HG03095 (cell line): ENCODE data around the gene PRR15L.
"Not testable (repeated sequence)": the region's sequence is repeated elsewhere in the genome, so short reads cannot be mapped to it uniquely, and the experiment has no call there.

Experiments used
- ATAC-seq: cut with Tn5 transposase; IDR thresholded peaks from one replicate; pipeline ENCODE4 v1.9.1; 2021; ENCODE audit warnings: moderate library complexity; ENCODE audit not compliant: unreplicated experiment

Gene PRR15L

GRCh38 chr17:47941246-47942095 is 16.2 kb downstream of the PRR15L start, which contains the start of gene PNPO:
Gene PNPO, plus strand, starts transcription at chr17:47941571. Its CDS starts 105 bp downstream, at chr17:47941676.
- peak; percentile 80 for ATAC-seq

- no peak for ATAC-seq
These were observed 19.7 kb downstream of the PRR15L start for GRCh38 chr17:47937941-47938340.

GRCh38 chr17:47935961-47936360 is 21.7 kb downstream of the PRR15L start:
- no peak for ATAC-seq

DNA sequence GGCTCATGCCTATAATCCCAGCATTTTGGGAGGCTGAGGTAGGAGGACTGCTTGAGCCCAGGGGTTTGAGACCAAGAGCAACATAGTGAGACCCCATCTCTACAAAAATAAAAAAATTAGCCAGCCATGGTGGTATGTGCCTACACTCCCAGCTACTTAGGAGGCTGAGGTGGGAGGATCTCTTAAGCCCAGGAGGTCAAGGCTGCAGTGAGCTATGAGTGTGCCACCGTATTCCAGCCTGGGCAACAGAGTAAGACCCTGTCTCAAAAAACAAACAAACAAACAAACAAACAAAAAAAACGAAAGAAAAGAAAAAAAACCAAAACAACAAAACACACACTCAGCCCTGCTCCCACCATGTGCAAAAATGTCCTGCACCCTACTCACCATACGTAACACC is 22.2 kb downstream of the PRR15L start:
- ATAC-seq, result not testable (repeated sequence)

- ATAC-seq, result no peak
These were observed 22.8 kb downstream of the PRR15L start for GRCh38 chr17:47934856-47935255.

DNA sequence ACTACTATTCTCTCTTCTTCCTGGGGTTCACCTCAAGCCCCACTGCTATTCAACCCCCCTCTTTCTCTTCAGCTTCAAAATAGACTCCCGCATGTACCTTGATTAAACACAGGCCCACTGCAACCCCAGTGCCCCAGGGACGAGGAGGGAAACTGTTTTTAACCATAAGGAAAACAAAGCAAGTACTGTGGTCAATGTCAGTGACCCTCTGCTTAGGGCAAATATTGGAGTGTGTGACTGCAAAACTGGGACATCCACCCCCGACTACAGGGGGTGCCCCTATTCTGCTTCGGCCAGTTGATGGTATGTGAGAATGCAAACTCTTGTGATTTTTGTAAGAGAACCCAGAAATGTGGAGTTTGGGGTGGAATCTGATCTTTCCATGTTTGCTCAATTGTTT is 25.8 kb downstream of the PRR15L start:
- no peak for ATAC-seq

DNA sequence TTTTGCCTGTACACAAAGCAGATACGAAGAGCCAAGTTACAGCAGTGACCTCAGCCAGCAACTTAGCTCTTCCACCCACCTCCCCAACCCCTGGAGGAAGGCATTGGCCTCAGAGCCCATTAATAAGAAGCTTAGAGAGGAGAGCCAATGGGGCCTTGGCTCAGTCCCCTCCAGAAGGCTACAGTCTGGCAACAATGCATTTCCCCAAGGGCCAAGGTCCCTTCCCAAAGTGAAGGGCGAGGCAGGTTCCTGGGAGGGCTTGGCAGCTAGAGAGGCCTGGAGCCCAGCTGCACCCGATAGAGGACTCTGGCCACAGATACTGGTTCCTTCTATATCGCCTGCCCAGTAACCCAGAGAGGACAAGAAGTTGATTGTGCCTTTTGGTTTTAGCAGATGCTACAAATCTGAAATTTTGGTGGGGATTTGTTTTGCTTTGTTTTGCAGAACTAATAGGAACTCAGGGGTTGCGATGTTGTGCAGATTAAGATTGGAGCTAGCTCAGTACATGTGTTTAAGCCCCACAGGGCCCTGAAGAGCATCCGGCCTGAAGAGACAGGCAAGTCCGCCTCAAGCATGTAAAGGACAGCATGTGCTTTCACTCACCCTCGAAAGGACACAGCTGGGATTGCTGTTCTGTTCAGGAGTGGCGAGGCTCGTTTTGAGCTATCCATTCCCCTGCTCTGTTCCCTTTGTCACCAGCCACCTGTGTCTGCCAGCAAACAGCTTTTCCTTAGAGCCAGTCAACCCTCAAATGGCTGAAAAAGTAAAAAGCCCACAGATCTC is 28.3 kb downstream of the PRR15L start:
- ATAC-seq, result no peak

- no peak for ATAC-seq
These were observed 29.3 kb downstream of the PRR15L start for GRCh38 chr17:47928415-47928814.

- ATAC-seq, result no peak
These were observed 29.8 kb downstream of the PRR15L start for GRCh38 chr17:47927821-47928400.

DNA sequence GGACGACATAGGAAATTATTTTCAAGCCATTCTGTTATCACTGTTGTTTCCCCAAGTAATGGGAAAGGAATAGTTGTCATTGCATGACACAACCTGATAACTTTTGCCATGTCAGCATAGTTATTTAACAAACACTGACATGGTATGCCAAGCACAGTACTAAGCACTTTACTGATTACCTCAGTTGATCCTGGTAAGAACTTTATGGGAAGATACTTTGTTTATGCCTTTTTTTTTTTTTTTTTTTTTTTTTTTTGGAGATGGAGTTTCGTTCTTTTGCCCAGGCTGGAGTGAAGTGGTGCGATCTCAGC is 32.0 kb downstream of the PRR15L start:
- no peak for ATAC-seq

- ATAC-seq, result no peak
These were observed 32.7 kb downstream of the PRR15L start for GRCh38 chr17:47924785-47925677.

GRCh38 chr17:47919889-47920288 is 37.8 kb downstream of the PRR15L start:
- not testable (repeated sequence) for ATAC-seq

DNA sequence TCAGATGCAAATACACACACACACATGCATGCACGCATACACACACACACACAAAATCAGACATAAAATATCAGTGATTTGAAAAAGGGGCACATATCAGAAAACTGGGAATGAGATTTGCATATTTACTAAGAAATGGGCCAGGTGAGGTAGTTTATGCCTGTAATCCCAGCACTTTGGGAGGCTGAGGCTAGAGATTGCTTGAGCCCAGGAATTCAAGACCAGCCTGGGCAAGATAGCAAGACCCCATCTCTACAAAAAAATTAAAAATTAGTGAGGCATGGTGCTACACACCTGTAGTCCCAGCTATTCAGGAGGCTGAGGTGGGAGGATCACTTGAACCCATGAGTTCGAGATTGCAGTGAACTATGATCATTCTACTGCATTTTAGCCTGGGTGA is 38.7 kb downstream of the PRR15L start:
- ATAC-seq, result no peak

DNA sequence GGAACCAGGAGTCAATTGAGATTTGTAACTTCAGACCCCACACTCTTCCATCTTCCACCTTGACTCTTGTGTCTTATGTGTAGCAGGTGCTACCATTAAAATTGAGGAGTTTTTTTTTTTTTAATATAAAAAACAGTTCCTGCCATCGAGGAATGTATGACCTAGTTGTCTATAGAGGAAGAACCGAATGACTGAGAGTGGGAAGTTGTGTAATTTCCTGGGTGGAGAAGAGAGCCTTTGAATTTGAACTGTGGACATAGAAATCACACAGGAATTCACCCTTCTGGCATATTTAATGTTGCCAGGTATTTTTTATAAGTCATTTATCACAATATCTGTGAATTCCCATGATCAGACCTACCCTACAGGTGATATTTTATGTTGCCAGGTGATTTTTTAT is 39.7 kb downstream of the PRR15L start:
- ATAC-seq, result no peak

DNA sequence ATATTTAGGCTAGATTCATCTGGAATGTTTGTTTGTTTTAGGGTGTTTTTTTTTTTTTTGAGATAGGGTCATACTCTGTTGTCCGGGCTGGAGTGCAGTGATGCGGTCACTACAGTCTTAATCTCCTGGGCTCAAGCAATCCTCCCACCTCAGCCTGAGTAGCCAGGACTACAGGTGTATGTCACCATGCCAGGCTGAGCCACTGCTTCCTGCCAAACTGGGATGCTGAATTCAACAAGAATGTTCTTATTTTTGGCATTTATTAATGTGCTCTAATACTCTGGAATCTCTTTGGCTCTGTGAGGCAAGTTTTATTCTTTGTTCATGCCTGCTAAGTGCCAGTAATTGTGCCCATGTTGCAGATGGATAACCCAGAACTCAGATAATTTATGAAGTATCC is 40.1 kb downstream of the PRR15L start:
- no peak for ATAC-seq

DNA sequence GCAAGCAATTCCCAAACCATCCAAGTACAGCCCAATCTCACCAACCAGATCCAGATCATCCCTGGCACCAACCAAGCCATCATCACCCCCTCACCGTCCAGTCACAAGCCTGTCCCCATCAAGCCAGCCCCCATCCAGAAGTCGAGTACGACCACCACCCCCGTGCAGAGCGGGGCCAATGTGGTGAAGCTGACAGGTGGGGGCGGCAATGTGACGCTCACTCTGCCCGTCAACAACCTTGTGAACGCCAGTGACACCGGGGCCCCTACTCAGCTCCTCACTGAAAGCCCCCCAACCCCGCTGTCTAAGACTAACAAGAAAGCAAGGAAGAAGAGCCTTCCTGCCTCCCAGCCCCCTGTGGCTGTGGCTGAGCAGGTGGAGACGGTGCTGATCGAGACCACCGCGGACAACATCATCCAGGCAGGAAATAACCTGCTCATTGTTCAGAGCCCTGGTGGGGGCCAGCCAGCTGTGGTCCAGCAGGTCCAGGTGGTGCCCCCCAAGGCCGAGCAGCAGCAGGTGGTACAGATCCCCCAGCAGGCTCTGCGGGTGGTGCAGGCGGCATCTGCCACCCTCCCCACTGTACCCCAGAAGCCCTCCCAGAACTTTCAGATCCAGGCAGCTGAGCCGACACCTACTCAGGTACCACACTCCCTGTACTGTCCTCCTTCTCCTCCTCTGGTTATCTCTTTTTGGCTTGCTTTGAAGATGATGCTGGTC is 41.0 kb downstream of the PRR15L start:
- no peak for ATAC-seq

DNA sequence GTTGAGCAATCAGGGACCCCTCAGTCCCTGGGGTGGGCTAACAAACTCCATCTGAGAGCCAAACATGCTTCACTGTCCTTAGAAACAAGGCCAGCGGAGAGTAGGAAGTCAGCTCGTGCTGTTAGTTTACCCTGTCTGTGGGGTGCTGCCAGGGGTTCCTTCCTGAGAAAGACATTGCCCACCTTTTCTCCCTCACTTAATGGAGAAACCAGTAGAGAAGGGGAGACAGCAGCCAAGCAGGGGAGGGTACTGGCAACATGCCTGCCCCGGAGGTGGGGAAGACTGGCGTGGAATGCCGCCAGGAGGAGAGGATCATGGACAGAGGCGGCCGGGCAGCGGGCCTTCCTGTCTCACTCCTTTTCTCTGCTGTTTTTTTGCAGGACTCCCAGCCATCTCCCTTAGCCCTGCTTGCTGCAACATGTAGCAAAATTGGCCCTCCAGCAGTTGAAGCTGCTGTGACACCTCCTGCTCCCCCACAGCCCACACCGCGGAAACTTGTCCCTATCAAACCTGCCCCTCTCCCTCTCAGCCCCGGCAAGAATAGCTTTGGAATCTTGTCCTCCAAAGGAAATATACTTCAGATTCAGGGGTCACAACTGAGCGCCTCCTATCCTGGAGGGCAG is 41.8 kb downstream of the PRR15L start:
- ATAC-seq, result no peak

DNA sequence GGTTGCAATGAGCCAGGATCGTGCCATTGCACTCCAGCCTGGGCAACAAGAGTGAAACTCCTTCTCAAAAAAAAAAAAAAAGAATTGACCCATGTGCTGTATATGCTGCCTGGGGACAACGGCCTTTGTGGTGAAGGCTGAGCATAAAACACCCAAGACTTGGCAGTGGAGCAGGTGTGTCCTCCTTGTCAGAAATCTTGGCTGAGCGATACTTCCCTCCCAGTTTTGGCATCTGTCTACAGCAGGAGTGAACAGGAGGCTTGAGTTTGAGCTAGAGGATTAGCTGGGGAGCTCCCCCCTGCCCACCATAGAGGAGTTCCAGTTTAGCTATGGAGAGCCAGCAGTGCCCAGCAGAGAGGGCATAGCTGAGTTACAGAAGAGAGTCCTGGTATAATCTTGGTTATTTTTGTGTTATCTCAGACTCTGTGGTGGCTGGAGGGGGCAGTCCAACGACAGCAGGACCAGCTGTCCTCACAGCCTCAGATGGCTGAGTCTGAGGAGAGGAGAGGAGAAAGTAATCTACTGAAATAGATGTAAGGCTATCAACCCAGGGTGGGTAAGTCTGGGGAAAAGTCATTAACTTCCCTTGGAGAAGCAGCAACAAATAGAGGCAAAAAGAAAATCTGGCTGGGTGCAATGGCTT is 43.3 kb downstream of the PRR15L start:
- no peak for ATAC-seq

DNA sequence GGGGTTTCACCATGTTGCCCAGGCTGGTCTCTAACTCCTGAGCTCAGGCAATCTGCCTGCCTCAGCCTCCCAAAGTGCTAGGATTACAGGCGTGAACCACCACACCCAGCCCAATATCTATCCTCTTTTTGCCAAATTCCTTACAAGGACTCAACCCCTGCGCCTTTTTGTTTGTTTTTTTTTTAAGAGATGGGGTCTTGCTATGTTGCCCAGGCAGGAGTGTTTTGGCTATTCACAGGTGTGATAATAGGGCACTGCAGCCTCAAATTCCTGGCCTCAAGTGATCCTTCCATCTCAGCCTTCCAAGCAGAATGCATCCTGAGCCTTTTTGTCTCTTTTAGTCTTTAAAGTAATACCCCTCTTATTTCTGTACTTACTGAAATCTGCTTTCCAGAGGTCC is 44.6 kb downstream of the PRR15L start:
- no peak for ATAC-seq
